ENCODE data around the gene IZUMO1. TPM values are rescaled to one million over a fixed set of nuclear protein-coding genes. Genes with fewer than 3 reads are reported as not detected.
A peak's percentile ranks its signal among the peaks of the same experiment; 100 is the strongest.
"Not testable (repeated sequence)": the region's sequence is repeated elsewhere in the genome, so short reads cannot be mapped to it uniquely, and the experiment has no call there.

IZUMO1 gene
- total RNA-seq, 1 donor from 2014 or later = not detected

DNA sequence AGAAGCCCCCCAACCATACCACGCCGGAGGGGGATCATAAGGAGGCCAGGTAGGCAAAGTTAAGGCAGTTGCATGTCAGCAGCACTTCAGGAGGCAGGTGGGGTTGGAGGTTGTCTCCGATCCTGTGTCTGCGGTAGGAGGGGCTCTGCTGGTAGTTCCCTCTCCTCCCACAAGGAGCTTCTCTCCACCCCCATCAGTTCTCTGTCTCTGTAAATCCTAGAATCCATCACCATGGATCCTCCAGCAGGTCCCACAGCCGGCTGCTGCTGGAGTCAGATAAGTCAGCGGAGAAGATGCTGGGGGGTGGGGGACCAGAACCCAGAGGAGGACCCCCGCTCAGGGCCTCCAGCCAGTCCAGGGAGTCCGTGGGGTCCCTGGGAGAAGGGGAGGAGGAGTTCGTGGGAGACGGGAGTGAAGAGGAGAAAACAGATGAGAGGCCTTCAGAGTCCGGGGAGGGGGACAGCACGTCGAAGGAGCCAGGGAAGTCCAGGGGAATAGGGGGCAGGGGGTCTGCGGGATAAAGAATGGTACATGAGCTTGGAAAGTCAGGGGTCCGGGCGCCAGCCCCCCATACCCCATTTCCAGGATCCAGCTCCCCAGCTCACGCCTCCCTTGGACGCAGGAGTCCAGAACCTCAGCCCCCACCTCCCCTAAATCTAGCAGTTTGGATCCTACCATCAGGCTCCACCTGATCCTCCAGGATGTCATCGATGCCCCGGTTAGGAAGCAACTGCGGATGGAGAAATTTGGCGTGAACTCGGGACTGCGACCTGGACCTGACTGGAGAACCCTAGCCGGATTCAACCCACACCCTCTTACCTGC, 33.5 kb downstream of the IZUMO1 start:
- intact Hi-C loops (cut with micrococcal nuclease) = loop anchor here (5.0 to 10.0 kb wide), 3 partner anchors 221 to 932 kb away; partner anchors contain the start of genes EMP3, RRAS and SCAF1
- H3K4me3 Mint-ChIP-seq = peak overlapping the region; percentile 78
- no peak for DNase-seq (ENCODE audit: low spot score)
- no peaks in the 10 kb centered on the region for H3K9me3 Mint-ChIP-seq
- H3K4me1 Mint-ChIP-seq (ENCODE audit: low read depth) = peaks cover 8% of the 10 kb centered on the region
- peaks cover 1% of the 10 kb centered on the region for H3K27me3 Mint-ChIP-seq (ENCODE audit: insufficient read depth)
- H3K36me3 Mint-ChIP-seq (ENCODE audit: low read depth) = no peaks in the 10 kb centered on the region
- H3K27ac Mint-ChIP-seq = peak overlapping the region; percentile 55

DNA sequence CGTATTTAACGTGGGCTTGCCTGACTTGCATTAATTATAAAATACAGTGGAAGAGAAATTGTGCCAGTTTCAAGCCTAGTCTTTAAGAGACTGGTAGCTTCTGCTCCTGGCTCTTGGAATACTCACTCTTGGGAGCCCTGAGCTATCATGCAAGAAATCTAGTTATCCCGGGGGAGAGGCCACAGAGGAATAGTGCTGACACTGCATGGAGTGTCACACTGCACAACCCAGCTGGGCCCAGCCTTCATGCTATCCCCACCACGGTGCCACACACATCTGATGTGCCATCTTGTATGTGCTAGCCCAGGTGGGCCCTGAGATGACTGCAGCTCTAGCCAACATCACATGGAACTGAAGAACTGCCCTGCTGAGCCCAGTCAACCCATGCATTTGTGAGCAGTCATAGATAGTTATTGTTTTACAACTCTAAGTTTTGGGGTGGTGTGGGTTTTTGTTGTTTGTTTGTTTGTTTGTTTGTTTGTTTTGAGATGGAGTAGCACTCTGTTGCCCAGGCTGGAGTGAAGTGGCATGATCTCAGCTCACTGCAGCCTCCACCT, 35.5 kb downstream of the IZUMO1 start:
- Mint-ChIP-seq H3K27ac (no peak overlapping the region), H3K27me3 (ENCODE audit: insufficient read depth) (peaks cover 1% of the 10 kb centered on the region), H3K9me3 (no peaks in the 10 kb centered on the region), H3K4me1 (ENCODE audit: low read depth) (peaks cover 8% of the 10 kb centered on the region), H3K36me3 (ENCODE audit: low read depth) (peaks cover 2% of the 10 kb centered on the region), H3K4me3 (peak overlapping the region; percentile 39)
- DNase-seq (ENCODE audit: low spot score) = no peak
- intact Hi-C loops (cut with micrococcal nuclease) = loop anchor here (5.0 to 10.0 kb wide), 3 partner anchors 219 to 934 kb away; partner anchors contain the start of genes EMP3, RRAS and SCAF1

DNA sequence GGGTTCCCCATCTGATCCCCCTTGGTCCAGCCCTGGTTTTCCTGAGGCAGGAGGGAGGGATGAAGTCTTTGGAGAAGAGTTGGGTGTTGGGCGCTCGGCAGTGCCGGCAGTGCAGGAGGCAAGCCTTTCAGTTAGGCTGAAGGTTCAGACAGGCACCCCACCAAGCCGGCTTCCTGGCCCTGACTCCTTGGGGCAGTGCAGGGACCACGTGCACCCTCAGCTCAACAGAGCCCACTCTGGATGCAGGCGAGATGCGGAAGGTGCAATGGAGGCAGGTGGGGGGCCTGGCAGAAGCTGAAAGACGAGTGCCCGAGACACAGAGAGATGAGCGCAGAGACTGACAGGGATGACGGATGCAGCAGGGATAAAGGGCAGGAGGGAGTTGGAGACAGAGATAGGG, 38.2 kb downstream of the IZUMO1 start:
- H3K27me3 Mint-ChIP-seq (ENCODE audit: insufficient read depth) = peaks cover 1% of the 10 kb centered on the region
- H3K4me1 Mint-ChIP-seq (ENCODE audit: low read depth) = no peaks in the 10 kb centered on the region
- H3K4me3 Mint-ChIP-seq = no peak overlapping the region
- intact Hi-C loops (cut with micrococcal nuclease) = no loop called here
- H3K27ac Mint-ChIP-seq = no peak overlapping the region
- no peaks in the 10 kb centered on the region for H3K9me3 Mint-ChIP-seq
- H3K36me3 Mint-ChIP-seq (ENCODE audit: low read depth) = peaks cover 2% of the 10 kb centered on the region
- DNase-seq (ENCODE audit: low spot score) = no peak

DNA sequence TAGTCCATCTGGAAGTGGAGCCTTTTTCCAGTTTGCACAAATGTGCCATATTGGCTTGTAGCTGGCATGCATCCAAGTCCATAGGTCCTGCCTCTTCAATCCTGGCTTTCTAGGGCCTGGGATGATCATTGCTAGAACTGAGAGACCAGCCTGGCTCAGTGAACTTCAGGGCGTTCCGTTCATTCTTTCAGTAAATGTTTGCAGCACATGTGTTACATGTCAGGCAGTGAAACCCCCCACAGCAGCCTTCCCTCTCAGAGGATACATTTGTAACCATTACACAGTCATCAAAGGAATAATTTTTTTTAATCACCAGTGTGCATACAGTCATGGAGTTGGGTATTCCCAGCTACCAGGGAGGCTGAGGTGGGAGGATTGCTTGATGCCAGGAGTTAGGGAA, 41.3 kb downstream of the IZUMO1 start:
- Mint-ChIP-seq H3K4me1 (ENCODE audit: low read depth) (no peaks in the 10 kb centered on the region), H3K27me3 (ENCODE audit: insufficient read depth) (no peaks in the 10 kb centered on the region), H3K36me3 (ENCODE audit: low read depth) (peaks cover 2% of the 10 kb centered on the region), H3K9me3 (no peaks in the 10 kb centered on the region), H3K4me3 (no peak overlapping the region), H3K27ac (no peak overlapping the region)
- intact Hi-C loops (cut with micrococcal nuclease) = no loop called here
- no peak for DNase-seq (ENCODE audit: low spot score)

DNA sequence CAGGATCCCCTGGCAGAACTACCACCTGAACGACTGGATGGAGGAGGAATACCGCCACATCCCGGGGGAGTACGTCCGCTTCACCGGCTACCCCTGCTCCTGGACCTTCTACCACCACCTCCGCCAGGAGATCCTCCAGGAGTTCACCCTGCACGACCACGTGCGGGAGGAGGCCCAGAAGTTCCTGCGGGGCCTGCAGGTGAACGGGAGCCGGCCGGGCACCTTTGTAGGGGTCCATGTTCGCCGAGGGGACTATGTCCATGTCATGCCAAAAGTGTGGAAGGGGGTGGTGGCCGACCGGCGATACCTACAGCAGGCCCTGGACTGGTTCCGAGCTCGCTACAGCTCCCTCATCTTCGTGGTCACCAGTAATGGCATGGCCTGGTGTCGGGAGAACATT, 43.4 kb downstream of the IZUMO1 start:
- Mint-ChIP-seq H3K36me3 (ENCODE audit: low read depth) (peaks cover 2% of the 10 kb centered on the region), H3K27me3 (ENCODE audit: insufficient read depth) (peaks cover 3% of the 10 kb centered on the region), H3K4me3 (no peak overlapping the region), H3K27ac (no peak overlapping the region), H3K9me3 (no peaks in the 10 kb centered on the region), H3K4me1 (ENCODE audit: low read depth) (no peaks in the 10 kb centered on the region)
- DNase-seq (ENCODE audit: low spot score) = no peak
- intact Hi-C loops (cut with micrococcal nuclease) = no loop called here

DNA sequence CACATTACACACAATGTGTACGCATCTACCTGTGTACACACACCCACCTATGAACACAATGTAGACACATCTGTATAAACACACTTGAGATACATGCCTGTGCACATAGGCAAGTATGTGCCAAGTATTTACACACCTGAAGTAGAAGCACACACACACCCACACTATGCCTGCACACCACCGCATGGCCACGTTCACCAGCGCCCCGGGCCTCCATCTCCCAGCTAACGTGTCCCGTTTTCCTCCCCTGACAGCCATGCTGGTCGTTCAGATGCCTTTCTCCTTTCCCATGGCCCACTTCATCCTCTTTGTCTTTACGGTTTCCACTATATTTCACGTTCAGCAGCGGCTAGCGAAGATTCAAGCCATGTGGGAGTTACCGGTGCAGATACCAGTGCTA, 44.0 kb downstream of the IZUMO1 start:
- Mint-ChIP-seq H3K27me3 (ENCODE audit: insufficient read depth) (peaks cover 7% of the 10 kb centered on the region), H3K36me3 (ENCODE audit: low read depth) (peaks cover 2% of the 10 kb centered on the region), H3K27ac (no peak overlapping the region), H3K9me3 (no peaks in the 10 kb centered on the region), H3K4me1 (ENCODE audit: low read depth) (no peaks in the 10 kb centered on the region), H3K4me3 (no peak overlapping the region)
- no peak for DNase-seq (ENCODE audit: low spot score)
- intact Hi-C loops (cut with micrococcal nuclease) = no loop called here

DNA sequence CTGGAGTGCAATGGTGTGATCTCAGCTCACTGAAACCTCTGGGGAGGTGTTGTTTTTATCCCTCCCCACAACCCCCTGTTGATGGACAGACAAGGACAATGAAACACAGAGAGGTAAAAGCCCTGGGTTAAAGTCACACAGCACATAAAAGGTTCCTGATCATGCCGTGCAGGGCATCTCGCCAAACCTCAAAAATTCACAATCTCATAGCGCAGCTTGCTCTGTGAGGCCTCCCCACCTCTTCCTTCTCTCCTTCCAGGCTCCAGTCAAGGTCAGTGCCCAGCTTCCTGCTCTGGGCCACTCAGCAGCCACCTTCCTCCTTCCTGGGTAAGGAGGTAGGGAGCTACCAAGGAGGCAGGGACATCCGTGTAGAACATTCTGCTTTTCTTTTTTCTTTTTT, 48.7 kb downstream of the IZUMO1 start:
- Mint-ChIP-seq H3K9me3 (no peaks in the 10 kb centered on the region), H3K27me3 (ENCODE audit: insufficient read depth) (peaks cover 21% of the 10 kb centered on the region), H3K4me1 (ENCODE audit: low read depth) (no peaks in the 10 kb centered on the region), H3K36me3 (ENCODE audit: low read depth) (no peaks in the 10 kb centered on the region), H3K27ac (no peak overlapping the region), H3K4me3 (no peak overlapping the region)
- intact Hi-C loops (cut with micrococcal nuclease) = no loop called here
- DNase-seq (ENCODE audit: low spot score) = no peak

DNA sequence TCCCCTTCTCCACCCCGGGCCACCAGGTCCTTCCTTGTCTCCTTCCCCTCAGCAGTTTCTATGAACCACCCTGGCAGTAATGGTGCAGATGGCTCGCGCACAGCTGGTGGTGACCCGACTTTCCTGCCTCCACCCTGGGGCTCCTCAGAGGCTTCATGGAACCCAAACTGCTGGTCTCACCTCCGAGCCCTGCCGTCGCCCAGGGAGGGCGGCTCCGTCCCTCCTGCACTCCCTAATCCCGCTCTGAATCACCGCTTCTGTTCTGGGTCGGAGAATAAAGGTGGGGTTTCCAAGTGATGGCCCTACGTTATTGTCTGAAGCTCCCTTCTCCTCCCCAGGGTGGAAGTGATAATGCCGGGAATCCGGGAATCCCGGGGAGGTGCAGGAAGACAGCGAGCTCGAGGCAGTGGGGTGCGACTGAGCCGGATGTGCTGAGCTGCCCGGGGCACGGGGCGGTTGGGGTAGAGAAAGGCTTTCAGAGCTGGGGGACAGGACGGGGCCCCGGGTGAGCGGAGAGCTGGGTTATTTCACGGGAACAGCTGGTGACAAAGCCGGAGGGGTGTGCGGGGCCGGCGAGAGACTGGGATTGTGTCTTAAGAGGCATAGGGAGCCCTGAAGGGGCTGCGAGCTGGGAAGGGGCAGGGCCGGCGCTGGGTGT, 50.2 kb downstream of the IZUMO1 start:
- no peak for DNase-seq (ENCODE audit: low spot score)
- Mint-ChIP-seq H3K27me3 (ENCODE audit: insufficient read depth) (peaks cover 21% of the 10 kb centered on the region), H3K9me3 (no peaks in the 10 kb centered on the region), H3K36me3 (ENCODE audit: low read depth) (no peaks in the 10 kb centered on the region), H3K4me1 (ENCODE audit: low read depth) (no peaks in the 10 kb centered on the region), H3K27ac (no peak overlapping the region), H3K4me3 (no peak overlapping the region)
- intact Hi-C loops (cut with micrococcal nuclease) = no loop called here

DNA sequence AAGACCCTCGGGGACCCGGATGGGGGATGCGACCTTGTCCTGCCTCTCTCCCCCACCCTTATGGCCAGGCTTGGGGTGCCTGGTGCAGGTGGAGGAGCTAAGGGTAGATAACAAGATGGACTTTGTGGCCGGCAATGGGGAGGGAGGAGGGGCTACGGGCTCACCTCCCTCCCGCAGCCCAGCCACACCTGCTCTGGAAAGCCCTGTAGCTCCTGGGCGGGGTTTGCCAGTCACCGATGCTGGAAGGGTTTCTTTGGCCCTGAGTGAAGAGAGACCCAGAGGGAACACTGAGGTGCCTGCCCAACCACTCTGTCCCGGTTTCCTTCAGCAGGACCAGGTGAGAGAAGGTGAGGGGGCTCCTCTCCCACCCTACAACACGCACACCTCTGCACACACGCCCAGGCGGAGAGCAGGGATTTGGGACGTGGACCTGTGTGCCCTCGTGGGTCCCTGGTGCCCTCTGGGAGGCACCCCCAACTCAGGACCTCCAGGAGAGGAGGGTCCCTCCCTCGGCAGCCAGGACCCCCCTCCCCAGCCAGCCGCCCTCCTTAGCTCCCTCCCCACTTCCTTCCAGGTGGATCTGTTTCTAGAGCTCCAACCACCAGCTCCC, 50.9 kb downstream of the IZUMO1 start, which contains the start of gene FUT2:
Gene FUT2, plus strand, starts transcription at position 229 of the 610 bp plus-strand sequence. CDS start 6,986 bp downstream, outside the sequence.
- no peaks in the 10 kb centered on the region for H3K36me3 Mint-ChIP-seq (ENCODE audit: low read depth)
- no peak within 1 kb of the TSS for H3K4me3 Mint-ChIP-seq

DNA sequence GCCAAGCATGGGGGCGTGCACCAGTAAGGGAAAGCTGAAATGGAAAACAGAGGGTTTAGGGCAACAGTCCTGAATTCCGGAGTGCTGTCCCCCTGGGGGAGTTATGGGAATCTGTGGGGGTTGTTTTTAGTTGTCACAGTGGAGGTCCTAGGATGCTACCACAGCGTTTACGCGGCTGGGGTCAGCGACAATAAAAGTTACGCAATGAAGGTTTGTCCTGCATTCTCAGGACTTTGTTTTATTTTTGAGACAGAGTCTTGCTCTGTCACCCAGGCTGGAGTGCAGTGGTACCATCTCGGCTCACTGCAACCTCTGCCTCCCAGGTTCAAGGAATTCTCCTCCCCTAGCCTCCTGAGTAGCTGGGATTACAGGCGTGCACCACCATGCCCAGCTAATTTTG, 53.1 kb downstream of the IZUMO1 start:
- H3K4me3 Mint-ChIP-seq; intact Hi-C loops (cut with micrococcal nuclease); DNase-seq (ENCODE audit: low spot score); H3K9me3 Mint-ChIP-seq; H3K27ac Mint-ChIP-seq; H3K4me1 Mint-ChIP-seq (ENCODE audit: low read depth); H3K36me3 Mint-ChIP-seq (ENCODE audit: low read depth): not testable (repeated sequence)
- peaks cover 21% of the 10 kb centered on the region for H3K27me3 Mint-ChIP-seq (ENCODE audit: insufficient read depth)

More for the DNA sequence above, 50.9 kb downstream of the IZUMO1 start, which contains the start of gene FUT2:
- Mint-ChIP-seq H3K27me3 (ENCODE audit: insufficient read depth) (peaks cover 21% of the 10 kb centered on the region), H3K4me1 (ENCODE audit: low read depth) (no peaks in the 10 kb centered on the region), H3K27ac (no peak within 1 kb of the TSS), H3K9me3 (no peaks in the 10 kb centered on the region)
- no peak for DNase-seq (ENCODE audit: low spot score)
- intact Hi-C loops (cut with micrococcal nuclease) = no loop called here

Measured in activated T-helper 1 cell treated with anti-CD3 and anti-CD28 coated beads, Interleukin-12 subunit alpha, Interleukin-12 subunit beta, Interleukin-2, Interleukin-4 antibody, amounts not matched to agents 30 ng/mL and 10 ng/mL and 1 ng/mL, durations not matched to agents 14 hours and 24 hours and 36 hours (primary cell).